HepG2 (cell line): ENCODE results near the gene ZNF444. TPM values are rescaled to one million over a fixed set of nuclear protein-coding genes. Genes with fewer than 3 reads are reported as not detected.

ENCODE experiments used
- ATAC-seq: fragments of 200-7000 bp; cut with Tn5 transposase; 3 replicates; pipeline ENCODE4 v1.9.1; 2020; ENCODE audit warnings: mild to moderate bottlenecking, moderate library complexity
- BruUV-seq: library from RNA; stranded (reverse); fragments of 400-500 nt; replicated peaks from 2 replicates; lab custom pipeline; 2021; lab: Mats Ljungman, UMichigan
- CTCF ChIA-PET: fragments of 300-600 bp; formaldehyde crosslinking; extraction: SDS; loops from one replicate; lab custom pipeline; 2021; ENCODE audit warnings: low total read pairs, inconsistent platforms, low intra/inter-chr PET ratio; lab: Yijun Ruan, JAX
- POLR2A ChIA-PET: fragments of 350-600 bp; sonication (Branson Sonifier 250); formaldehyde crosslinking; loops from one replicate; lab custom pipeline; 2020; ENCODE audit warnings: antibody characterized with exemption, inconsistent platforms; lab: Yijun Ruan, JAX
- DNase-seq: peaks from one replicate; pipeline ENCODE4 v3.0.0-alpha.2; 2015; ENCODE audit warnings: low spot score
- FAIRE-seq: peaks from 3 replicates; lab custom pipeline; 2011; peaks lifted over from hg19 to GRCh38; lab: Jason Lieb, UNC
- H2AFZ ChIP-seq: one replicate; pipeline ENCODE4 v1.6.1; 2011; ENCODE audit warnings: low read length, inconsistent platforms
- H3K27ac ChIP-seq: fragments of 300-600 bp; 3 replicates; pipeline ENCODE4 v1.8.0; 2011; ENCODE audit warnings: mixed run types, mild to moderate bottlenecking, mixed read lengths, low read length, inconsistent platforms; ENCODE audit not compliant: insufficient read depth; ENCODE audit errors: extremely low read length
- H3K27me3 ChIP-seq, 2 experiments: fragments of 200-600 bp in 1 of 2; 2 replicates in 1 of 2; 3 replicates in 1 of 2; pipeline versions ENCODE4 v1.6.0 to v1.8.0; 2011; ENCODE audit warnings: low read length in 2 of 2, mild to moderate bottlenecking in 2 of 2, moderate library complexity in 2 of 2, inconsistent platforms in 1 of 2; ENCODE audit not compliant: insufficient read depth in 2 of 2, control insufficient read depth in 1 of 2
- H3K36me3 ChIP-seq, 2 experiments: fragments of 200-600 bp in 1 of 2; replicated peaks in 1 of 2; 2 replicates in 1 of 2; 3 replicates in 1 of 2; pipeline versions ENCODE4 v1.5.1 to v1.8.0; 2011; ENCODE audit warnings: low read length in 2 of 2, inconsistent platforms in 1 of 2; ENCODE audit not compliant: insufficient read depth in 2 of 2, control insufficient read depth in 1 of 2
- H3K4me1 ChIP-seq: 2 replicates; pipeline ENCODE4 v1.5.1; 2012; ENCODE audit warnings: low read length, inconsistent platforms; ENCODE audit not compliant: insufficient read depth
- H3K4me2 ChIP-seq: 2 replicates; pipeline ENCODE4 v1.6.0; 2011; ENCODE audit warnings: low read depth, low read length, inconsistent platforms
- H3K4me3 ChIP-seq, 3 experiments: fragments of 200-600 bp in 1 of 3; sonication (generic), shearing (Covaris generic) in 1 of 3; replicated peaks in 1 of 3; 2 replicates each; pipeline ENCODE4 v1.5.1; 2011 to 2016; ENCODE audit warnings: low read length in 3 of 3, inconsistent platforms in 2 of 3, low read depth in 2 of 3, mild to moderate bottlenecking in 2 of 3, control low read depth in 1 of 3, mixed read lengths in 1 of 3; ENCODE audit not compliant: insufficient read depth in 1 of 3
- H3K79me2 ChIP-seq: one replicate; pipeline ENCODE4 v1.6.1; 2011; ENCODE audit warnings: low read length, inconsistent platforms; ENCODE audit not compliant: insufficient read depth
- H3K9ac ChIP-seq: 2 replicates; pipeline ENCODE4 v1.6.0; 2011; ENCODE audit warnings: mild to moderate bottlenecking, low read depth, low read length, inconsistent platforms; ENCODE audit not compliant: insufficient read depth
- H3K9me3 ChIP-seq: 2 replicates; pipeline ENCODE4 v1.5.1; 2012; ENCODE audit warnings: mild to moderate bottlenecking, low read length
- H4K20me1 ChIP-seq: 2 replicates; pipeline ENCODE4 v1.6.0; 2011; ENCODE audit warnings: inconsistent platforms, mild to moderate bottlenecking, low read length, moderate library complexity; ENCODE audit not compliant: insufficient read depth
- AGO2 ChIP-seq: fragments of 200-400 bp; formaldehyde crosslinking; optimal IDR thresholded peaks from 2 replicates; pipeline ENCODE3; 2017; ENCODE audit warnings: mild to moderate bottlenecking, low read depth, low read length, moderate library complexity
- LRRFIP1 ChIP-seq: sonication (generic); formaldehyde crosslinking; conservative IDR thresholded peaks from 2 replicates; pipeline ENCODE4 v1.4.0; 2020; ENCODE audit warnings: missing genetic modification reagents
- POLR2A ChIP-seq, 2 experiments: IDR thresholded peaks; 2 replicates each; pipeline ENCODE4 v1.6.1; 2011; ENCODE audit warnings: low read depth in 2 of 2, low read length in 2 of 2, mild to moderate bottlenecking in 1 of 2, moderate library complexity in 1 of 2; ENCODE audit not compliant: insufficient read depth in 1 of 2
- RBFOX2 ChIP-seq: fragments of 200-400 bp; formaldehyde crosslinking; IDR thresholded peaks from 2 replicates; pipeline ENCODE4 v1.6.1; 2017; ENCODE audit warnings: low read depth, mild to moderate bottlenecking, low read length
- ZNF512B ChIP-seq: sonication (generic); formaldehyde crosslinking; IDR thresholded peaks from 2 replicates; pipeline ENCODE4 v1.5.1; 2020; ENCODE audit warnings: missing genetic modification reagents, mild to moderate bottlenecking, borderline replicate concordance
- WGBS: methylation state at CpG from one replicate; pipeline ENCODE4 v1.1.6; 2017; ENCODE audit warnings: low lambda C conversion rate; 5-methylcytosine and 5-hydroxymethylcytosine counted together
- in situ Hi-C: cut with HindIII; loops from 2 replicates; pipeline ENCODE4 v1.10.0; 2017; ENCODE audit warnings: low pct_unique_long_range_greater_than_20kb; ENCODE audit not compliant: extremely low pct_ligation_motif_present
- intact Hi-C: fragments of 100-400 bp; cut with micrococcal nuclease; formaldehyde crosslinking; loops from one replicate; pipeline ENCODE4 v1.10.0; 2022; ENCODE audit not compliant: unreplicated experiment
- polyA plus RNA-seq, 8 experiments: library from polyadenylated mRNA; depleted of rRNA in 3 of 8; stranded (reverse) in 7 of 8; unstranded in 1 of 8; fragments of >200 nt; fragmentation: Illumina TruSeq in 4 of 8; extraction: Trizol in 4 of 8; gene quantifications; 2 replicates each; pipeline versions ENCODE4 v1.2.1 to v1.2.3, GENCODE V29; 2011 to 2016; ENCODE audit warnings: low read depth in 4 of 8, missing spikeins in 1 of 8, mixed read lengths in 1 of 8; ENCODE audit not compliant: insufficient read depth in 1 of 8
- total RNA-seq, 5 experiments: library from RNA; depleted of rRNA; stranded (reverse); fragments of >200 nt; fragmentation: Illumina TruSeq; extraction: Trizol; gene quantifications; 2 replicates each; pipeline ENCODE4 v1.2.3, GENCODE V29; 2016; ENCODE audit warnings: low read depth in 1 of 5

ZNF444 gene
- total and polyA plus RNA-seq, 2 of the 13 experiments (the other 11 are each of a cell fraction or from before 2014, with no cell fraction given): 27.4 to 30.3 TPM

- intact Hi-C loops (no loop called here), in situ Hi-C loops (no loop called here)
- DNase-seq: no peak
- H3K9ac ChIP-seq: no peak overlapping the region
- TF ChIP-seq LRRFIP1 (CRISPR knock-in tag): no peak
- 0 out of 4 replicates have a peak, but pooled peaks of 1 of the 2 experiments have one; percentile 15 for TF ChIP-seq POLR2A (IDR thresholded peaks at IDR 0.05; ENCODE audit: insufficient read depth in 1 of 2, low read depth in 2 of 2, low read length in 2 of 2)
- BruUV-seq: no TSS peak
- no peak overlapping the region for H3K4me2 ChIP-seq
- H4K20me1 ChIP-seq: peaks cover 11% of the 10 kb centered on the region; the same call in 1 of the 2 replicates
- H2AFZ ChIP-seq: no peak overlapping the region
- peaks cover 51% of the 10 kb centered on the region for H3K79me2 ChIP-seq
- ChIA-PET CTCF (no interaction called here), POLR2A (interaction anchor here (2.4 kb wide), 1 partner anchor 25 kb away, joined by 7 read pairs; the partner anchor contains the start of gene ZNF787)
- WGBS: 100% methylated on average over 3 of the region's 10 CpGs
- no peak overlapping the region for H3K27ac ChIP-seq
- no peak for FAIRE-seq
- peaks cover 8 to 34% of the 10 kb centered on the region in 2 experiments; a peak in 4 of 5 replicates for H3K36me3 ChIP-seq
- H3K9me3 ChIP-seq: no peaks in the 10 kb centered on the region
- no peaks in the 10 kb centered on the region; a peak in 1 of 5 replicates for H3K27me3 ChIP-seq
- H3K4me3 ChIP-seq: no peak overlapping the region
- H3K4me1 ChIP-seq: peaks cover 45% of the 10 kb centered on the region
- no peak for ATAC-seq
Measured at GRCh38 chr19:56145698-56146097, 4.6 kb downstream of the ZNF444 start.

- CTCF ChIA-PET: no interaction called here
- in situ Hi-C loops: no loop called here
- Histone ChIP-seq H3K27me3 (no peaks in the 10 kb centered on the region; a peak in 1 of 5 replicates), H4K20me1 (peaks cover 16% of the 10 kb centered on the region; the same call in 1 of the 2 replicates), H3K79me2 (peaks cover 51% of the 10 kb centered on the region), H3K36me3 (peaks cover 8 to 34% of the 10 kb centered on the region in 2 experiments; a peak in 4 of 5 replicates), H3K4me1 (peaks cover 43% of the 10 kb centered on the region), H3K9me3 (no peaks in the 10 kb centered on the region), H3K27ac (no peak overlapping the region), H3K9ac (no peak overlapping the region), H3K4me2 (no peak overlapping the region), H3K4me3 (no peak overlapping the region), H2AFZ (no peak overlapping the region)
- TF ChIP-seq ZNF512B (CRISPR knock-in tag) (no peak), AGO2 (peak; percentile 77), RBFOX2 (peak; percentile 84)
- DNase-seq: no peak
- POLR2A ChIA-PET: interaction anchor here (2.4 kb wide), 1 partner anchor 26 kb away, joined by 7 read pairs; the partner anchor contains the start of gene ZNF787
- ATAC-seq: no peak
- FAIRE-seq: no peak
- WGBS: 100% methylated on average over 9 of the region's 31 CpGs
- no TSS peak for BruUV-seq
- intact Hi-C loops: no loop called here
Measured at GRCh38 chr19:56146904-56147303, 5.8 kb downstream of the ZNF444 start.
